ENCODE measurements around the gene CLCN2.

Gene CLCN2

GRCh38 chr3:184361532-184361931 is at the start of gene CLCN2, which contains the start of gene POLR2H:
CLCN2 (minus strand) TSS chr3:184361605; CDS start chr3:184361479, 126 bp downstream.
POLR2H (plus strand) TSS chr3:184361710; CDS start chr3:184363493, 1,783 bp downstream.
- DNase-seq (ENCODE audit: extremely low read depth in 1 of 2, low read depth in 1 of 2): peak in 1 of 2 donors; percentile 26

- DNase-seq (ENCODE audit: extremely low read depth in 1 of 2, low read depth in 1 of 2): no peak
These were observed 48.6 kb upstream of the CLCN2 start for GRCh38 chr3:184409946-184410500.

GRCh38 chr3:184409331-184409926 is 48.0 kb upstream of the CLCN2 start:
- no peak for DNase-seq (ENCODE audit: extremely low read depth in 1 of 2, low read depth in 1 of 2)

- no peak for DNase-seq (ENCODE audit: extremely low read depth in 1 of 2, low read depth in 1 of 2)
These were observed 43.9 kb upstream of the CLCN2 start for GRCh38 chr3:184405075-184406030.

- no peak for DNase-seq (ENCODE audit: extremely low read depth in 1 of 2, low read depth in 1 of 2)
These were observed 38.0 kb upstream of the CLCN2 start for GRCh38 chr3:184399410-184399809.

GRCh38 chr3:184395320-184395660 is 33.9 kb upstream of the CLCN2 start:
- no peak for DNase-seq (ENCODE audit: extremely low read depth in 1 of 2, low read depth in 1 of 2)

- DNase-seq (ENCODE audit: extremely low read depth in 1 of 2, low read depth in 1 of 2): no peak
These were observed 29.9 kb upstream of the CLCN2 start for GRCh38 chr3:184391266-184391665.

- no peak for DNase-seq (ENCODE audit: extremely low read depth in 1 of 2, low read depth in 1 of 2)
These were observed 28.6 kb upstream of the CLCN2 start for GRCh38 chr3:184389935-184390528.

- DNase-seq (ENCODE audit: extremely low read depth in 1 of 2, low read depth in 1 of 2): no peak
These were observed 28.0 kb upstream of the CLCN2 start for GRCh38 chr3:184389384-184389783.

- DNase-seq (ENCODE audit: extremely low read depth in 1 of 2, low read depth in 1 of 2): no peak
These were observed 27.5 kb upstream of the CLCN2 start for GRCh38 chr3:184388936-184389230.

GRCh38 chr3:184388164-184388935 is 26.9 kb upstream of the CLCN2 start:
- no peak for DNase-seq (ENCODE audit: extremely low read depth in 1 of 2, low read depth in 1 of 2)

- DNase-seq (ENCODE audit: extremely low read depth in 1 of 2, low read depth in 1 of 2): no peak
These were observed 25.8 kb upstream of the CLCN2 start for GRCh38 chr3:184387174-184387714.

GRCh38 chr3:184386047-184386806 is 24.8 kb upstream of the CLCN2 start:
- no peak for DNase-seq (ENCODE audit: extremely low read depth in 1 of 2, low read depth in 1 of 2)

- no peak for DNase-seq (ENCODE audit: extremely low read depth in 1 of 2, low read depth in 1 of 2)
These were observed 23.5 kb upstream of the CLCN2 start for GRCh38 chr3:184384856-184385422.

- DNase-seq (ENCODE audit: extremely low read depth in 1 of 2, low read depth in 1 of 2): no peak
These were observed 22.9 kb upstream of the CLCN2 start for GRCh38 chr3:184384342-184384741.

- no peak for DNase-seq (ENCODE audit: extremely low read depth in 1 of 2, low read depth in 1 of 2)
These were observed 21.8 kb upstream of the CLCN2 start for GRCh38 chr3:184383033-184383740.

- no peak for DNase-seq (ENCODE audit: extremely low read depth in 1 of 2, low read depth in 1 of 2)
These were observed 21.1 kb upstream of the CLCN2 start for GRCh38 chr3:184382326-184383032.
